ENCODE measurements around the gene SCIMP.

- TF ChIP-seq SMC3 (conservative IDR thresholded peaks at IDR 0.05; ENCODE audit: poor library complexity), result no peak
- no peak for TF ChIP-seq CTCF (IDR thresholded peaks at IDR 0.05; ENCODE audit: poor library complexity, severe bottlenecking)
- no peak for TF ChIP-seq TAF1 (IDR thresholded peaks at IDR 0.05; ENCODE audit: low read depth)
- no peak for TF ChIP-seq POLR2AphosphoS5 (IDR thresholded peaks at IDR 0.05)
- no peak for TF ChIP-seq MXI1 (conservative IDR thresholded peaks at IDR 0.05; ENCODE audit: poor library complexity, severe bottlenecking)
- TF ChIP-seq EZH2 (IDR thresholded peaks at IDR 0.05; ENCODE audit: borderline replicate concordance, insufficient read depth, low read length, poor library complexity, severe bottlenecking), result no peak
- TF ChIP-seq EP300 (conservative IDR thresholded peaks at IDR 0.05; ENCODE audit: poor library complexity, severe bottlenecking), result no peak
- no peak for TF ChIP-seq REST (IDR thresholded peaks at IDR 0.05; ENCODE audit: borderline replicate concordance)
- TF ChIP-seq RAD21 (conservative IDR thresholded peaks at IDR 0.05), result no peak
These were observed 51.9 kb downstream of the SCIMP start for GRCh38 chr17:5182597-5183409.

All from neural cell (in vitro differentiated cells).